SU-DHL-6 (cell line): ENCODE results near the gene APOC3.

Source experiments
- H2AFZ ChIP-seq: fragments of 200-600 bp; sonication (generic); 2 replicates; pipeline ENCODE4 v1.6.1; 2014; ENCODE audit warnings: low read depth, mild to moderate bottlenecking, moderate library complexity, mixed read lengths, antibody characterized with exemption, low read length; ENCODE audit not compliant: severe bottlenecking
- H3F3A ChIP-seq: fragments of 200-600 bp; shearing (Covaris generic); 2 replicates; pipeline ENCODE4 v1.6.0; 2016; ENCODE audit warnings: antibody characterized with exemption, mild to moderate bottlenecking; ENCODE audit not compliant: insufficient read depth
- H3K27ac ChIP-seq: fragments of 200-600 bp; sonication (generic); 2 replicates; pipeline ENCODE4 v1.5.1; 2016; ENCODE audit warnings: low read depth, mild to moderate bottlenecking, low read length, moderate library complexity, mixed read lengths
- H3K27me3 ChIP-seq: fragments of 200-600 bp; sonication (generic), shearing (Covaris generic); 2 replicates; pipeline ENCODE4 v1.6.0; 2014; ENCODE audit warnings: mild to moderate bottlenecking, low read length
- H3K36me3 ChIP-seq: fragments of 200-600 bp; sonication (generic); 2 replicates; pipeline ENCODE4 v1.6.1; 2014; ENCODE audit warnings: mild to moderate bottlenecking, low read length, mixed read lengths
- H3K4me2 ChIP-seq: fragments of 300-600, 200-600 bp; shearing (Covaris generic), sonication (generic); 2 replicates; pipeline ENCODE4 v1.6.0; 2014; ENCODE audit warnings: low read length, low read depth, mild to moderate bottlenecking; ENCODE audit not compliant: poor library complexity, severe bottlenecking
- H3K4me3 ChIP-seq: fragments of 200-600 bp; sonication (generic); 2 replicates; pipeline ENCODE4 v1.5.1; 2014; ENCODE audit warnings: antibody characterized with exemption, low read length, mild to moderate bottlenecking, mixed read lengths; ENCODE audit not compliant: insufficient read depth, poor library complexity, severe bottlenecking
- H3K79me2 ChIP-seq: fragments of 200-600 bp; sonication (generic); 2 replicates; pipeline ENCODE4 v1.6.1; 2014; ENCODE audit warnings: mild to moderate bottlenecking, low read length, moderate library complexity; ENCODE audit not compliant: insufficient read depth
- H3K9ac ChIP-seq: fragments of 200-600 bp; sonication (generic); 2 replicates; pipeline ENCODE4 v1.7.0; 2014; ENCODE audit warnings: mild to moderate bottlenecking, low read length
- H3K9me2 ChIP-seq: fragments of 200-600 bp; sonication (generic); replicated peaks from 2 replicates; pipeline ENCODE4 v1.6.1; 2014; ENCODE audit warnings: low read length; ENCODE audit not compliant: insufficient read depth
- H3K9me3 ChIP-seq: fragments of 200-600 bp; sonication (generic); 2 replicates; pipeline ENCODE4 v1.6.1; 2014; ENCODE audit warnings: low read length, mixed read lengths; ENCODE audit not compliant: insufficient read depth
- H4K20me1 ChIP-seq: fragments of 200-600 bp; sonication (generic); 2 replicates; pipeline ENCODE4 v1.6.1; 2014; ENCODE audit warnings: low read depth, mild to moderate bottlenecking, antibody characterized with exemption, low read length, moderate library complexity, mixed read lengths
- EZH2phosphoT487 ChIP-seq: fragments of 200-600 bp; sonication (generic), shearing (Covaris generic); conservative IDR thresholded peaks from 2 replicates; pipeline ENCODE4 v1.6.1; 2018; ENCODE audit warnings: mild to moderate bottlenecking, antibody characterized with exemption, low read length, moderate library complexity, mixed read lengths
- TF ChIP-seq, protein P1 (sequence below): fragments of 200-600 bp; sonication (generic); IDR thresholded peaks from one replicate; pipeline ENCODE4 v1.5.1; 2017; ENCODE audit warnings: antibody characterized with exemption, mild to moderate bottlenecking, low read length, moderate library complexity; ENCODE audit not compliant: insufficient read depth, poor library complexity, severe bottlenecking

The APOC3 gene

GRCh38 chr11:116829525-116830183 lies at the start of gene APOC3:
APOC3 (plus strand) TSS chr11:116829907; CDS start chr11:116830583, 676 bp downstream.
- no peaks in the 10 kb centered on the region for H3K27me3 ChIP-seq
- no peak within 1 kb of the TSS for H3K9ac ChIP-seq
- H3K4me2 ChIP-seq: no peak within 1 kb of the TSS
- no peak within 1 kb of the TSS for H2AFZ ChIP-seq
- no peak for TF ChIP-seq EZH2phosphoT487
- TF ChIP-seq, protein P1, sequence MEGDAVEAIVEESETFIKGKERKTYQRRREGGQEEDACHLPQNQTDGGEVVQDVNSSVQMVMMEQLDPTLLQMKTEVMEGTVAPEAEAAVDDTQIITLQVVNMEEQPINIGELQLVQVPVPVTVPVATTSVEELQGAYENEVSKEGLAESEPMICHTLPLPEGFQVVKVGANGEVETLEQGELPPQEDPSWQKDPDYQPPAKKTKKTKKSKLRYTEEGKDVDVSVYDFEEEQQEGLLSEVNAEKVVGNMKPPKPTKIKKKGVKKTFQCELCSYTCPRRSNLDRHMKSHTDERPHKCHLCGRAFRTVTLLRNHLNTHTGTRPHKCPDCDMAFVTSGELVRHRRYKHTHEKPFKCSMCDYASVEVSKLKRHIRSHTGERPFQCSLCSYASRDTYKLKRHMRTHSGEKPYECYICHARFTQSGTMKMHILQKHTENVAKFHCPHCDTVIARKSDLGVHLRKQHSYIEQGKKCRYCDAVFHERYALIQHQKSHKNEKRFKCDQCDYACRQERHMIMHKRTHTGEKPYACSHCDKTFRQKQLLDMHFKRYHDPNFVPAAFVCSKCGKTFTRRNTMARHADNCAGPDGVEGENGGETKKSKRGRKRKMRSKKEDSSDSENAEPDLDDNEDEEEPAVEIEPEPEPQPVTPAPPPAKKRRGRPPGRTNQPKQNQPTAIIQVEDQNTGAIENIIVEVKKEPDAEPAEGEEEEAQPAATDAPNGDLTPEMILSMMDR: no peak
- no peaks in the 10 kb centered on the region for H3K9me2 ChIP-seq
- H3F3A ChIP-seq: no peaks in the 10 kb centered on the region
- no peaks in the 10 kb centered on the region for H3K9me3 ChIP-seq
- no peak within 1 kb of the TSS for H3K4me3 ChIP-seq
- H4K20me1 ChIP-seq: no peaks in the 10 kb centered on the region
- H3K27ac ChIP-seq: no peak within 1 kb of the TSS
- H3K79me2 ChIP-seq: no peaks in the 10 kb centered on the region
- H3K36me3 ChIP-seq: no peaks in the 10 kb centered on the region

DNA sequence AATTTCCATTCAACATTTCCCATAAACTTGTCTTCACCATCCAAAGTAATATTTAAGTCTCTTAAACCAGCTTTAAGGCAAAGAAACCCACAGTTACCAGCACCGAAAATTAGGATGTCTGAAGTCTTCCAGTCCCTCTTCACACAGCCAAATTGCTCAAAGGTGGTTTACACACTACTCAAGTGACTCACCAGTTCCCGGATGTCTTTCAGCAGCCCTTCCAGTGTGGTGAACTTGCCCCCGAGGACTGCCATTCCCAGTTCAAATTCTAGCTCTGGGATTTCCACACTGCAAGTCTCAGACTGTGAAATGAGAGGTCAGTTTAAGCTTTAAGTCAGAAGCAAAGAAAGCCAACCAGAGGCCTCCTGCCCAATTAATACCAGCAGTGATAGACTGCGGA lies 47.0 kb upstream of the APOC3 start:
- Histone ChIP-seq H3K79me2 (peaks cover 28% of the 10 kb centered on the region), H3F3A (peaks cover 4% of the 10 kb centered on the region; the same call in 1 of the 2 replicates), H3K27me3 (no peaks in the 10 kb centered on the region), H2AFZ (no peak overlapping the region), H3K9me2 (no peaks in the 10 kb centered on the region), H3K4me2 (no peak overlapping the region), H3K9ac (no peak overlapping the region), H3K36me3 (peaks cover 41% of the 10 kb centered on the region), H3K27ac (no peak overlapping the region), H4K20me1 (no peaks in the 10 kb centered on the region), H3K4me3 (no peak overlapping the region), H3K9me3 (no peaks in the 10 kb centered on the region)
- no peak for TF ChIP-seq EZH2phosphoT487
- TF ChIP-seq, protein P1: no peak

DNA sequence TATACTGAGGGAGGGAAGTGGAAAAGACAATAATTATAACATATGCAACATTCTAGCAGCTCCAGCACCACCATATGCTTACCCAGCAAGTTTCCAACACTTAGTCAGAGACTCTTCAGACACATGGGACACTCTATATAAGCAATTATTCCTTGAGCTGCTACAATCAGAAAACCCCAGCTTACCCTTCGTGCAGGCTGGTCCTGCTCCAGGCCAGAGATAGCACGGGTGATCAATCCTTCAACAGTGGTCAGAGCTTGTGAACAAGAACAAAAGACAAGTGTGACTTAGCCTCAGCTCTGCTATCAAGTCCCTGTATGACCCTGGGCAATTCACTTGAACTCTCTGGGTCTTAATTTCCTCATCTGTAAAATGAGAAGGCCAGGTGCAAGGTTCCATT lies 43.4 kb upstream of the APOC3 start:
- no peaks in the 10 kb centered on the region for H4K20me1 ChIP-seq
- H2AFZ ChIP-seq: no peak overlapping the region
- no peak for TF ChIP-seq EZH2phosphoT487
- TF ChIP-seq, protein P1: no peak
- H3K36me3 ChIP-seq: peaks cover 25% of the 10 kb centered on the region
- H3F3A ChIP-seq: no peaks in the 10 kb centered on the region
- H3K9me3 ChIP-seq: no peaks in the 10 kb centered on the region
- H3K9me2 ChIP-seq: no peaks in the 10 kb centered on the region
- H3K9ac ChIP-seq: no peak overlapping the region
- no peak overlapping the region for H3K4me3 ChIP-seq
- H3K4me2 ChIP-seq: peak overlapping the region; percentile 67
- H3K27ac ChIP-seq: no peak overlapping the region
- no peaks in the 10 kb centered on the region for H3K27me3 ChIP-seq
- peaks cover 30% of the 10 kb centered on the region for H3K79me2 ChIP-seq
